NCI-H1694 treated with DMSO at 0.1 percent for 48 hours (cell line): ENCODE results near the gene SUSD1.

ENCODE experiments used
- DNase-seq: peaks from one replicate; lab custom pipeline; 2025; lab: John Stamatoyannopoulos, UW

SUSD1 gene

GRCh38 chr9:112041536-112042243 is 133.4 kb downstream of the SUSD1 start:
- DNase-seq: no peak

- no peak for DNase-seq
These were observed 133.9 kb downstream of the SUSD1 start for GRCh38 chr9:112041199-112041535.

GRCh38 chr9:112038017-112038408 is 137.1 kb downstream of the SUSD1 start:
- no peak for DNase-seq

GRCh38 chr9:112037281-112038016 is 137.6 kb downstream of the SUSD1 start:
- DNase-seq: no peak

- DNase-seq: no peak
These were observed 139.8 kb downstream of the SUSD1 start for GRCh38 chr9:112035166-112035826.

- no peak for DNase-seq
These were observed 140.9 kb downstream of the SUSD1 start for GRCh38 chr9:112034216-112034611.

GRCh38 chr9:112033237-112034215 is 141.6 kb downstream of the SUSD1 start:
- no peak for DNase-seq

GRCh38 chr9:112032743-112033142 is 142.4 kb downstream of the SUSD1 start:
- DNase-seq: no peak

- DNase-seq: no peak
These were observed 143.1 kb downstream of the SUSD1 start for GRCh38 chr9:112032009-112032408.

GRCh38 chr9:112031400-112031799 is 143.7 kb downstream of the SUSD1 start:
- DNase-seq: no peak

GRCh38 chr9:112029921-112030444 is 145.1 kb downstream of the SUSD1 start:
- no peak for DNase-seq

GRCh38 chr9:112028242-112029221 is 146.6 kb downstream of the SUSD1 start:
- DNase-seq: no peak

- DNase-seq: no peak
These were observed 149.2 kb downstream of the SUSD1 start for GRCh38 chr9:112025850-112026249.

- no peak for DNase-seq
These were observed 153.4 kb downstream of the SUSD1 start for GRCh38 chr9:112021742-112022141.

GRCh38 chr9:112020680-112021596 is 154.2 kb downstream of the SUSD1 start:
- no peak for DNase-seq

GRCh38 chr9:112017878-112018277 is 157.2 kb downstream of the SUSD1 start:
- DNase-seq: no peak

- no peak for DNase-seq
These were observed 159.4 kb downstream of the SUSD1 start for GRCh38 chr9:112015736-112016135.

- DNase-seq: no peak
These were observed 159.9 kb downstream of the SUSD1 start for GRCh38 chr9:112015149-112015548.

GRCh38 chr9:112013266-112013665 is 161.8 kb downstream of the SUSD1 start:
- no peak for DNase-seq
